ENCODE results near the gene EFHB. TPM values are rescaled to one million over a fixed set of nuclear protein-coding genes. Genes with fewer than 3 reads are reported as not detected.

Gene EFHB
- total RNA-seq, 2 donors from 2014 or later = 1.3 to 2.7 TPM

DNA sequence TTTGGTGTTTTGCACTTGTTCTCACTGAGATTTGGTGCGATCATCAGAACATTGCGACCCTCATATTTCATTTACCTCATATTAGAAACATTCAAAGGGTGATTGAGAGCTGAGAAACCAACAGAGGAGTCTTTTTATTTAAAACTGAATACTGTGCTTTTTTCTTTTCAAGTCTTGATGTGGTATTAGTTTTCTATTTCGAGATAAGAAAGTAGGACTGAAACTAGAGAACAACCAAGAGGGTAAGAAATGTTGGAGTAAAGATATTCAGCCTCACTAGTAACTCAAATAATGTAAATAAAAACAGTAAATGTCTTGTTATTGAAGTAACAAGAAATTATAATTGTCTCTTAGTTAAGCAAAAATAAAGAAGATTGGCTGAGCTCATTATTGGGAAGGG is 26.5 kb downstream of the EFHB start:
- TF ChIP-seq, protein P1, sequence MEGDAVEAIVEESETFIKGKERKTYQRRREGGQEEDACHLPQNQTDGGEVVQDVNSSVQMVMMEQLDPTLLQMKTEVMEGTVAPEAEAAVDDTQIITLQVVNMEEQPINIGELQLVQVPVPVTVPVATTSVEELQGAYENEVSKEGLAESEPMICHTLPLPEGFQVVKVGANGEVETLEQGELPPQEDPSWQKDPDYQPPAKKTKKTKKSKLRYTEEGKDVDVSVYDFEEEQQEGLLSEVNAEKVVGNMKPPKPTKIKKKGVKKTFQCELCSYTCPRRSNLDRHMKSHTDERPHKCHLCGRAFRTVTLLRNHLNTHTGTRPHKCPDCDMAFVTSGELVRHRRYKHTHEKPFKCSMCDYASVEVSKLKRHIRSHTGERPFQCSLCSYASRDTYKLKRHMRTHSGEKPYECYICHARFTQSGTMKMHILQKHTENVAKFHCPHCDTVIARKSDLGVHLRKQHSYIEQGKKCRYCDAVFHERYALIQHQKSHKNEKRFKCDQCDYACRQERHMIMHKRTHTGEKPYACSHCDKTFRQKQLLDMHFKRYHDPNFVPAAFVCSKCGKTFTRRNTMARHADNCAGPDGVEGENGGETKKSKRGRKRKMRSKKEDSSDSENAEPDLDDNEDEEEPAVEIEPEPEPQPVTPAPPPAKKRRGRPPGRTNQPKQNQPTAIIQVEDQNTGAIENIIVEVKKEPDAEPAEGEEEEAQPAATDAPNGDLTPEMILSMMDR (conservative IDR thresholded peaks at IDR 0.05) = no peak
- Mint-ChIP-seq H3K9me3 (peaks cover 6% of the 10 kb centered on the region), H3K27me3 (ENCODE audit: insufficient read depth) (no peaks in the 10 kb centered on the region), H3K4me3 (no peak overlapping the region), H3K4me1 (no peaks in the 10 kb centered on the region), H3K27ac (no peak overlapping the region), H3K36me3 (ENCODE audit: low read depth) (no peaks in the 10 kb centered on the region)
- Histone ChIP-seq H3K4me3 (ENCODE audit: low read length) (no peak overlapping the region), H3K9me3 (ENCODE audit: control insufficient read depth, low read length) (peaks cover 5% of the 10 kb centered on the region), H3K4me1 (ENCODE audit: control insufficient read depth, insufficient read depth, low read length) (no peaks in the 10 kb centered on the region), H3K27ac (ENCODE audit: low read depth, low read length) (no peak overlapping the region), H3K9ac (ENCODE audit: extremely low read depth, low read length, poor library complexity, severe bottlenecking) (no peak overlapping the region), H3K27me3 (ENCODE audit: control insufficient read depth, insufficient read depth, low read length, poor library complexity, severe bottlenecking) (no peaks in the 10 kb centered on the region), H3K36me3 (ENCODE audit: control insufficient read depth, insufficient read depth, low read length) (no peaks in the 10 kb centered on the region)
- DNase-seq = no peak
- 86% methylated on average over 2 of the region's 3 CpGs; no CpG with 5 or more reads in 1 of the 2 experiments for WGBS, 2 experiments (ENCODE audit: insufficient coverage in 1 of 2, insufficient read length in 1 of 2)

DNA sequence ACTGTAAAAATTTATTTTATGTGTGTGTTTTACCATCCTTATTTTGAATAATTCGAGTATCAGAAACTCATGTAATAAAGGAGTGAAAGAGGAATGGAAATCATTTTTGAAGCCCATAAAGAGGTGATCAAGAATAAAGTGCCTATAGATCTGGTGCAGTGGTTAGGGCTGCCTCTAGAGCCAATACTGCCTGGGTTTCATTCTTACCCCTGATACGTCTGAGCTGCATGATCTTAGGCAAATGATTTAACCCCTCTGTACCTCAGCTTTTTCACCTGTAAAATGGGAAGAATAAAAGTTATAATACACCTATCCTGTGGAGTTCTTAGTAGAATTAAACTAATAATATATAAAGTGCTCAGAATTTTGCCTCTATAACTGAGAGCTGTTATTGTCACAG is 30.4 kb downstream of the EFHB start:
- Mint-ChIP-seq H3K36me3 (ENCODE audit: low read depth) (no peaks in the 10 kb centered on the region), H3K9me3 (no peaks in the 10 kb centered on the region), H3K27me3 (ENCODE audit: insufficient read depth) (no peaks in the 10 kb centered on the region), H3K4me1 (no peaks in the 10 kb centered on the region), H3K4me3 (no peak overlapping the region), H3K27ac (no peak overlapping the region)
- Histone ChIP-seq H3K9ac (ENCODE audit: extremely low read depth, low read length, poor library complexity, severe bottlenecking) (no peak overlapping the region), H3K27ac (ENCODE audit: low read depth, low read length) (no peak overlapping the region), H3K36me3 (ENCODE audit: control insufficient read depth, insufficient read depth, low read length) (no peaks in the 10 kb centered on the region), H3K4me1 (ENCODE audit: control insufficient read depth, insufficient read depth, low read length) (no peaks in the 10 kb centered on the region), H3K9me3 (ENCODE audit: control insufficient read depth, low read length) (peaks cover 5% of the 10 kb centered on the region), H3K27me3 (ENCODE audit: control insufficient read depth, insufficient read depth, low read length, poor library complexity, severe bottlenecking) (no peaks in the 10 kb centered on the region), H3K4me3 (ENCODE audit: low read length) (no peak overlapping the region)
- WGBS, 2 experiments (ENCODE audit: insufficient coverage in 1 of 2, insufficient read length in 1 of 2) = 85 to 100% methylated on average over 1 to 2 of the region's 2 CpGs
- no peak for DNase-seq
- TF ChIP-seq, protein P1 (conservative IDR thresholded peaks at IDR 0.05) = no peak

DNA sequence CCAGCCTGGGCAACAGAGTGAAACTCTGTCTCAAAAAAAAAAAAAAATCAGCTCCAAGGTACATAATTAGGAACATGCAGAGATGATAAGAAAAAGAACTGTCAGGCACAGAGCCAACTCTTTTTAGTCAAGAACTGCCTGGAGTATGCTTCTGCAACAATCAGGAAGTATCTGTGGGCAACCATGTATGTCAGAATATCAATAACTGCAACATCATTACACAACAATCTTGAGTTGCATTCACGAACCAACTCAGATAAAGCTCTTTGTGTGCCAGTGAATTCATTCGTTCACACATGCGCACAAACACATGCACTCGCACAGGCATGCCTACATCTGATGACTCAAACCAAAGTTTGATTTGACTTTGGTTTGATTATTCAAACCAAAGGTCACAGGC is 32.1 kb downstream of the EFHB start:
- Mint-ChIP-seq H3K27ac (no peak overlapping the region), H3K36me3 (ENCODE audit: low read depth) (no peaks in the 10 kb centered on the region), H3K4me1 (no peaks in the 10 kb centered on the region), H3K9me3 (no peaks in the 10 kb centered on the region), H3K4me3 (no peak overlapping the region), H3K27me3 (ENCODE audit: insufficient read depth) (no peaks in the 10 kb centered on the region)
- TF ChIP-seq, protein P1 (conservative IDR thresholded peaks at IDR 0.05) = no peak
- 92 to 96% methylated on average over 4 of the region's 4 CpGs for WGBS, 2 experiments (ENCODE audit: insufficient coverage in 1 of 2, insufficient read length in 1 of 2)
- no peak overlapping the region for H3K4me3 ChIP-seq (ENCODE audit: low read length)
- H3K27me3 ChIP-seq (ENCODE audit: control insufficient read depth, insufficient read depth, low read length, poor library complexity, severe bottlenecking) = no peaks in the 10 kb centered on the region
- H3K36me3 ChIP-seq (ENCODE audit: control insufficient read depth, insufficient read depth, low read length) = no peaks in the 10 kb centered on the region
- H3K9me3 ChIP-seq (ENCODE audit: control insufficient read depth, low read length) = peaks cover 5% of the 10 kb centered on the region
- H3K4me1 ChIP-seq (ENCODE audit: control insufficient read depth, insufficient read depth, low read length) = no peaks in the 10 kb centered on the region
- no peak overlapping the region for H3K9ac ChIP-seq (ENCODE audit: extremely low read depth, low read length, poor library complexity, severe bottlenecking)
- H3K27ac ChIP-seq (ENCODE audit: low read depth, low read length) = no peak overlapping the region
- no peak for DNase-seq

All from endodermal cell (in vitro differentiated cells).